ENCODE results near the gene GLIS1. TPM values are rescaled to one million over a fixed set of nuclear protein-coding genes. Genes with fewer than 3 reads are reported as not detected.

GLIS1 gene
- total RNA-seq, 1 experiment from 2014 or later: 0.39 TPM

DNA sequence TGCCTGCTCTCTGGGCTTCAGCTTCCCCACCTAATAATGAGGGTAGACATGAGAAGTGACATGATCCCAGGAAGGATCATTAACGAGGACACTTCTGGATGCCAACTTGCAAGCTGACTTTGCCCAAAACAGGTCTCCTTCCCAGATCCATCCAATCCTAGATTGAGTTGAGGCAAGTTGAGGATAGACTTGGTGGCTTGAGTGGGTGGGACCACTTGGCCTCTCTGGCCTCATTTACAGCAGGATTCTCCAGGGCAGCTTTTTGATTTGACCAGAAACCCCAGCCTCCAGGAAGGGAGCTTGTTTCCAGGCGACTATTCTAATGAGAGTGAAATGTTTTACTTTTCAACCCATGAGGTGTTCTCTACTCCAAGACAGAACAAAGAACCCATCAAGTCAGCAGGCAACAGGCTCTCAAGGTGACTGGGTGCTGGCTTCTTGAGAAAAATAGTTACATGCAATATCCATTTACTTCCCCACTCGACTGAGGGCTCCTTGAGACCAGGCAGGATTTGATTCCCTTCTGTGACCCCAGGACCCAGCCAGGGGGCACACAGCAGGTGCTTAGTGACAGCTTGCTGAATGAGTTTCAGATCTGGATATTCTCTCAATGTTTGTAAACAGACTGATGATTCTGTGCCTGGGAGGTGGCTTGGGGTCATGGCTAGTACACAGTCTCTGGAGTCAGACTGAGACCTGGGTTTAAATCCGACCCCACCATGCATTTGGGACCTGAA, 151.5 kb downstream of the GLIS1 start:
- Histone ChIP-seq H3K36me3 (ENCODE audit: control insufficient read depth in 1 of 2, insufficient read depth in 2 of 2, low read length in 2 of 2) (no peaks in the 10 kb centered on the region), H3K79me2 (ENCODE audit: insufficient read depth, low read length) (no peaks in the 10 kb centered on the region), H2AFZ (ENCODE audit: low read depth, low read length, poor library complexity, severe bottlenecking) (no peak overlapping the region), H3K4me3 (replicated peaks in 1 of 2; ENCODE audit: low read depth in 1 of 2, low read length in 2 of 2) (no peak overlapping the region), H3K27ac (ENCODE audit: low read depth, low read length) (no peak overlapping the region), H4K20me1 (ENCODE audit: insufficient read depth) (no peaks in the 10 kb centered on the region), H3K9ac (ENCODE audit: low read length) (no peak overlapping the region), H3K27me3 (ENCODE audit: insufficient read depth, low read length) (peaks cover 9% of the 10 kb centered on the region; the same call in 1 of the 2 replicates), H3K9me2 (ENCODE audit: insufficient read depth) (no peaks in the 10 kb centered on the region), H3K4me1 (ENCODE audit: control insufficient read depth in 1 of 2, insufficient read depth in 2 of 2, low read length in 2 of 2) (peaks cover 2% of the 10 kb centered on the region in 2 experiments; a peak in 2 of 4 replicates), H3K9me3 (ENCODE audit: control insufficient read depth in 1 of 2, insufficient read depth in 1 of 2, low read depth in 1 of 2, low read length in 2 of 2) (no peaks in the 10 kb centered on the region), H3K4me2 (ENCODE audit: low read length) (no peak overlapping the region)
- ATAC-seq (no peak), DNase-seq (ENCODE audit: low read depth, low spot score) (no peak)
- TF ChIP-seq CEBPB (IDR thresholded peaks at IDR 0.05; ENCODE audit: low read depth): no peak
- TF ChIP-seq, protein P1, sequence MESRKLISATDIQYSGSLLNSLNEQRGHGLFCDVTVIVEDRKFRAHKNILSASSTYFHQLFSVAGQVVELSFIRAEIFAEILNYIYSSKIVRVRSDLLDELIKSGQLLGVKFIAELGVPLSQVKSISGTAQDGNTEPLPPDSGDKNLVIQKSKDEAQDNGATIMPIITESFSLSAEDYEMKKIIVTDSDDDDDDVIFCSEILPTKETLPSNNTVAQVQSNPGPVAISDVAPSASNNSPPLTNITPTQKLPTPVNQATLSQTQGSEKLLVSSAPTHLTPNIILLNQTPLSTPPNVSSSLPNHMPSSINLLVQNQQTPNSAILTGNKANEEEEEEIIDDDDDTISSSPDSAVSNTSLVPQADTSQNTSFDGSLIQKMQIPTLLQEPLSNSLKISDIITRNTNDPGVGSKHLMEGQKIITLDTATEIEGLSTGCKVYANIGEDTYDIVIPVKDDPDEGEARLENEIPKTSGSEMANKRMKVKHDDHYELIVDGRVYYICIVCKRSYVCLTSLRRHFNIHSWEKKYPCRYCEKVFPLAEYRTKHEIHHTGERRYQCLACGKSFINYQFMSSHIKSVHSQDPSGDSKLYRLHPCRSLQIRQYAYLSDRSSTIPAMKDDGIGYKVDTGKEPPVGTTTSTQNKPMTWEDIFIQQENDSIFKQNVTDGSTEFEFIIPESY (IDR thresholded peaks at IDR 0.05; ENCODE audit: extremely low read depth, insufficient replicate concordance, low read length): no peak
- no peak for TF ChIP-seq EZH2 (IDR thresholded peaks at IDR 0.05)
- no peak for TF ChIP-seq POLR2A (IDR thresholded peaks at IDR 0.05; ENCODE audit: borderline replicate concordance, extremely low read depth, insufficient read depth, insufficient read length)
- TF ChIP-seq ELF1 (IDR thresholded peaks at IDR 0.05; ENCODE audit: borderline replicate concordance, low read depth): no peak
- no peak for TF ChIP-seq SP1 (IDR thresholded peaks at IDR 0.05; ENCODE audit: low read depth)
- no peak for TF ChIP-seq ZFX (IDR thresholded peaks at IDR 0.05)
- no peak for TF ChIP-seq POLR2AphosphoS5 (IDR thresholded peaks at IDR 0.05; ENCODE audit: low read depth, low read length)
- TF ChIP-seq CBX3 (IDR thresholded peaks at IDR 0.05; ENCODE audit: low read depth): no peak
- no peak for TF ChIP-seq EGR1 (IDR thresholded peaks at IDR 0.05; ENCODE audit: low read depth)
- TF ChIP-seq ZNF274 (IDR thresholded peaks at IDR 0.05; ENCODE audit: low read depth, low read length): no peak
- no peak for TF ChIP-seq SRF (IDR thresholded peaks at IDR 0.05; ENCODE audit: low read depth)
- TF ChIP-seq JUND (IDR thresholded peaks at IDR 0.05): no peak
- TF ChIP-seq RAD21 (IDR thresholded peaks at IDR 0.05; ENCODE audit: low read depth): no peak
- TF ChIP-seq, protein P2, sequence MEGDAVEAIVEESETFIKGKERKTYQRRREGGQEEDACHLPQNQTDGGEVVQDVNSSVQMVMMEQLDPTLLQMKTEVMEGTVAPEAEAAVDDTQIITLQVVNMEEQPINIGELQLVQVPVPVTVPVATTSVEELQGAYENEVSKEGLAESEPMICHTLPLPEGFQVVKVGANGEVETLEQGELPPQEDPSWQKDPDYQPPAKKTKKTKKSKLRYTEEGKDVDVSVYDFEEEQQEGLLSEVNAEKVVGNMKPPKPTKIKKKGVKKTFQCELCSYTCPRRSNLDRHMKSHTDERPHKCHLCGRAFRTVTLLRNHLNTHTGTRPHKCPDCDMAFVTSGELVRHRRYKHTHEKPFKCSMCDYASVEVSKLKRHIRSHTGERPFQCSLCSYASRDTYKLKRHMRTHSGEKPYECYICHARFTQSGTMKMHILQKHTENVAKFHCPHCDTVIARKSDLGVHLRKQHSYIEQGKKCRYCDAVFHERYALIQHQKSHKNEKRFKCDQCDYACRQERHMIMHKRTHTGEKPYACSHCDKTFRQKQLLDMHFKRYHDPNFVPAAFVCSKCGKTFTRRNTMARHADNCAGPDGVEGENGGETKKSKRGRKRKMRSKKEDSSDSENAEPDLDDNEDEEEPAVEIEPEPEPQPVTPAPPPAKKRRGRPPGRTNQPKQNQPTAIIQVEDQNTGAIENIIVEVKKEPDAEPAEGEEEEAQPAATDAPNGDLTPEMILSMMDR (IDR thresholded peaks at IDR 0.05 in 2 of 3, conservative IDR thresholded peaks at IDR 0.05 in 1 of 3; ENCODE audit: borderline replicate concordance in 1 of 3, insufficient read depth in 1 of 3, low read depth in 2 of 3, low read length in 2 of 3): no peak
- ChIA-PET CTCF (no interaction called here), POLR2A (no interaction called here), RAD21 (ENCODE audit: low non-redundant PET in 1 of 2, low total read pairs in 2 of 2, uncharacterized antibody in 2 of 2, unreplicated experiment in 2 of 2) (no interaction called here)
- intact Hi-C loops (cut with micrococcal nuclease): no loop called here
- BruUV-seq (replicated peaks): no TSS peak
